ENCODE measurements around the gene FGA. TPM values are rescaled to one million over a fixed set of nuclear protein-coding genes. Genes with fewer than 3 reads are reported as not detected.
"Not testable (repeated sequence)": the region's sequence is repeated elsewhere in the genome, so short reads cannot be mapped to it uniquely, and the experiment has no call there.

FGA gene
- total RNA-seq, 1 donor from 2014 or later, result not detected

GRCh38 chr4:154608361-154609252 lies 18.1 kb upstream of the FGA start:
- DNase-seq (ENCODE audit: low read depth, low spot score), result no peak

GRCh38 chr4:154606728-154607723 lies 16.5 kb upstream of the FGA start:
- no peak for DNase-seq (ENCODE audit: low read depth, low spot score)

DNA sequence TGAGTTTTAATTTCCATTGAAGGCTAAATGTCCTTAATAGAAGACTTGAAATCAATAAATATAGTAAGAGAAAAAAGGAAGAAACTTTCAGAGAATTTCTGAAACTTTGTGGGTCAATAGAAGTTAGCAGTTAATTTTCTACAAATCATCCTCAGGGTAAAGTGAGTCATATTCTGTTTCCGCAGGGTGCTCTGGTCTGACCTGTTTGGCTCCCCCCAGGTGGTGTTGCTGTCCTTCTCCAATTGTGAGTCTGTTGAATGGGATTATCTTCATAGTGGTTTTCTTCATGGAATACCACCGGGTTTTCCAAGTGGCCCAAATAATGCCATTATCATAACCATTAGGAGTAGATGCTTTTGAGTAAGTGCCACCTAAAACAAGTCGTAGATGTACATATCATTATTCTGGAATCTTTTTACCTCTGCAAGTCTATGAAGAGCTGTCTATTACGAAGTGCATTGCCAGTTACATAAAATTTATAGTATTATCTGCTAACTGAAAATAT lies 14.2 kb upstream of the FGA start:
- DNase-seq (ENCODE audit: low read depth, low spot score), result no peak

- no peak for DNase-seq (ENCODE audit: low read depth, low spot score)
These were observed 12.7 kb upstream of the FGA start for GRCh38 chr4:154603033-154603943.

DNA sequence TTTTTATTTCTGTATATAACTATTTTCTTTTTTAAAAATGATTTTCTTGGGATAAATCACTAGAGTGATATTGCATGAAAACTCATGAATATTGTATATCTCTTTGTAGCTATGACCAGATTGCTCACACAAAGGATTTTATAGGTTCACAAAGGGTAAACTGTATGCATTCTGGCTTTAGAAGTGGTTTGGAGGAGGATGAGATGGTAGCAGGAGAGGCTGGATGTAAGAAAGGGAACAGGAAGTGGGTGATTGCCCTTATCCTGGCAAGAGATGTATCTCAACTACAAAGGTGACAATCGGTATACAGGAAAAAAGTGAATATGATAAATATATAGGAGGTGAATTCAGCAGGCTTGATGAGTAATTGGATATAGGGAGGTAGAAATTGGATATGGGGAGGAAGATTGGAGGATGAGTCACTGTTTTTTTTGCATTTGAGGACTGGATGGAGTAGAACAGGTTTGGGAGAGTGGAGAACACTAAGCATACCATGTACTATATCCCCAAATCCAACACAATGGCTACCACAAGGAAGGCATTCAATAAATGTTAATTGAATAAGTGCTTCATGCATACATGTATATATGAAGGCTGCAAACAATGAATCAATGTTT lies 12.0 kb upstream of the FGA start:
- DNase-seq (ENCODE audit: low read depth, low spot score), result no peak

GRCh38 chr4:154597798-154598774 lies 7.5 kb upstream of the FGA start:
- DNase-seq (ENCODE audit: low read depth, low spot score), result no peak

DNA sequence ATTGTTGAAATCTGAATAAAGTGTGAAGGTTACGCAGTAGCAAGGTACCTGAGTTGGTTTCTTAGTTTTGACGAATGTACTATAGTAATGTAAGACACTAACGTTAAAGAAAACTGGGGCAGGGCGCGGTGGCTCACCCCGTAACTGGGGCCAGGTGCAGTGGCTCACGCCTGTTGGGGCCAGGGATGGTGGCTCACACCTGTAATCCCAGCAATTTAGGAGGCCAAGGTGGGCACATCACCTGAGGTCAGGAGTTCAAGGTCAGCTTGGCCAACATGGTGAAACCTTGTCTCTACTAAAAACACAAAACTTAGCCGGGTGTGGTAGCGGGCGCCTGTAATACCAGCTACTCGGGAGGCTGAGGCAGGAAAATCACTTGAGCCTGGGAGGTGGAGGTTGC lies 6.7 kb upstream of the FGA start:
- not testable (repeated sequence) for DNase-seq (ENCODE audit: low read depth, low spot score)

- no peak for DNase-seq (ENCODE audit: low read depth, low spot score)
These were observed 5.3 kb upstream of the FGA start for GRCh38 chr4:154595807-154596206.

- DNase-seq (ENCODE audit: low read depth, low spot score), result not testable (repeated sequence)
These were observed 3.8 kb upstream of the FGA start for GRCh38 chr4:154594343-154594742.

DNA sequence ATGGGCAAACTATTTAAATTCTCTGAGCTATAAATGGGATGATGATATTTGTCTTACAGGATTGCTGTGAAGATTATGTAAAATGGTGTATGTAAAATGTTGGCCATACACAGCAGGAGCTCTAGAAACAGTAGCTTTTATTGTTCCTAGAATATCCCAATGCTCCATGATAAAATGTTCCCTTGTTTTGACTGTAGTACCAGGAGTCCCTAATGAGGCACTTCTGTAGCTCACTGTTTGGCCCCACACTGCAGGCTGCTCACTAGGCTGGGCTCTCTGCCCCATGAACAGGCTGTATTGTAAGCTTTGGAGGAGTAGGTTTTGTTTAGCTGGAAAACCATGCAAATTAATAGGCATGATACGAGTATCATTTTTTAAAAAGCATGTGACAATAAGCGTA lies 3.3 kb upstream of the FGA start:
- DNase-seq (ENCODE audit: low read depth, low spot score), result no peak

DNA sequence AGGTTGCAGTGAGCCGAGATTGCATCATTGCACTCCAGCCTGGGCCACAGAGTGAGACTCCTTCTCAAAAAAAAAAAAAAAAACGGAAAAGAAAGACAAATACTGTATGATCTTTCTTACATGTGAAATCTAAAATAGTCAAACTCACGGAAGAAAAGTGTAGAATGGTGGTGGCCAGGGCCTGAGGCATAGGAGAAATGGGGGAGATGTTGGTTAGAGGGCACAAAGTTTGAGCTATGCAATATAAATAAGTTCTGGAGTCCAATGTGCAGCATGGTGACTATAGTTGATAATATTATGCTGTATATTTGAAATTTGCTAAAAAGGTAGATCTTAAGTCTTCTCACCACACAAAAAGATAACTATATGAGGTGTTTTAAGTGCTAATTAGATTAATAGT lies 1.3 kb upstream of the FGA start:
- no peak for DNase-seq (ENCODE audit: low read depth, low spot score)

DNA sequence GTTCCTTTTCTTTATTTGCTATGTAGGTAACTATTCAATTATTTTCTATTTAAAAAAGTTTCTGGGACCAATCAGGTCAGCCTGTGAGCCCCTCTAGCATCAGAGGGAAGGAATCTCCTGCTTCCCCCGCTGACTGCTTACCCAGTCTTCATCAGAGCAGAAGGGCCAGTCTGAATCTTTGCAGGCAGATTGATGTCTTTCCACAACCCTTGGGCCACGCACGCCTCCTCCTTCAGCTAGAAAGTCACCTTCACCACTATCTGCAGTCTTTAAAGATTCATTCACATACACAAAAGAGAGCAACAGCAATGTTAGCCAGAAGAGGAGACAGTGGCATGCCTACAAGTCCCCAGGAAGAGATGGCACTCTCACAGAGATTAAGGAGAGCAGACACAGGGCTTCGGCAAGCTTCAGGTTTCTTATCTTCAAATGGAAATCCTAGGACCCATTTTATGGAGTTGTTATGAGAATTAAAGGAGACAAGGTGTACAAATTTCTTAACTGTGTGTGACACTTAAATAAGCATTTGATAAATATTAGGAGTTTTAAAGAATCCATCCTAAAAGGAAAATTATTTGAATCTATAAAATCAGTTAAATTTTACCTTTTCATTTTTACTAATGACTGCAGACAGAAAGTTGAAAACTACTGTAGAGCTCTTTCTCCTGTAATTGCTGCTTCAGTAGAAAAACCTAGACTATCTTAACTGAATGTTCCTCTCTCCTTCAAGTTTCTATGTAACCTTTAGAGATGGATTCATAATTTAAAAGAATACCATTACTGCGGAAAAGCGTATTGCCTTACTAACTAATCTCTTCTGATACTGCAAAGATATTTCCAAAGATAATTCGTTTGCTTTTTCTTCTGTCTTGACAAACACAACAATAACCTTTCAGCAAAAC lies 995 bp downstream of the FGA start:
- DNase-seq (ENCODE audit: low read depth, low spot score), result no peak

- DNase-seq (ENCODE audit: low read depth, low spot score), result no peak
These were observed 2.3 kb downstream of the FGA start for GRCh38 chr4:154588198-154588597.

DNA sequence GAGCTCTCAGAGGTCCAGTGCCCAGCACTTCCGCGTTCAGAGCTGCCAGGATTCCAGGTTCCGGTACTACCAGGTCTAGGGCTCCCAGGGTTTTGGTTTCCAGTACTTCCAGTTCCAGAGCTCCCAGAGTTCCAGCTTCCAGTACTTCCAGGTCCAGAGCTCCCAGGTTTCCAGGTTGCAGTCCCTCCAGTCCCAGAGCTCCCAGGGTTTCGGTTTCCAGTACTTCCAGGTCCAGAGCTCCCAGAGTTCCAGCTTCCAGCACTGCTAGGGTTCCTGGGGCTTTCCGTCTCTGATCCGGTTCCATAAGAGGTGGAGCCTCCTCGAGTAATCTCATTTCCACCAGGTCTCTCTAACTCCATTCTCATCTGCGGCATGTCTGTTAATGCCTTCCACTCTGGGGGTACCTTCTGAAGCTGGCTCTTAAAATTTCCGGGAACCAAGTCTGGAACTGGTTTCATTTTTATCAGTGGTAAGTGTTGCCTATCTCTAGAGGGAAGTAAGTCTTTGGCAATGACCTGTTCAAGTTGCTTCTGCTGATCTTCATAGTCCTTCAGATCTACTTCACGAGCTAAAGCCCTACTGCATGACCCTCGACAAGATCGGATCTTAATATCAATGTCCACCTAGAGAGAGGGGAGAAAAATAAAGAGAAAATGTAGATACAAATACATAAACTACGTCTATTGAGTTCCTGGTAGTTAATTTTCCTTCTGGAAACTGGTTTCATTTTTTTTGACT lies 4.1 kb downstream of the FGA start:
- DNase-seq (ENCODE audit: low read depth, low spot score), result no peak

DNA sequence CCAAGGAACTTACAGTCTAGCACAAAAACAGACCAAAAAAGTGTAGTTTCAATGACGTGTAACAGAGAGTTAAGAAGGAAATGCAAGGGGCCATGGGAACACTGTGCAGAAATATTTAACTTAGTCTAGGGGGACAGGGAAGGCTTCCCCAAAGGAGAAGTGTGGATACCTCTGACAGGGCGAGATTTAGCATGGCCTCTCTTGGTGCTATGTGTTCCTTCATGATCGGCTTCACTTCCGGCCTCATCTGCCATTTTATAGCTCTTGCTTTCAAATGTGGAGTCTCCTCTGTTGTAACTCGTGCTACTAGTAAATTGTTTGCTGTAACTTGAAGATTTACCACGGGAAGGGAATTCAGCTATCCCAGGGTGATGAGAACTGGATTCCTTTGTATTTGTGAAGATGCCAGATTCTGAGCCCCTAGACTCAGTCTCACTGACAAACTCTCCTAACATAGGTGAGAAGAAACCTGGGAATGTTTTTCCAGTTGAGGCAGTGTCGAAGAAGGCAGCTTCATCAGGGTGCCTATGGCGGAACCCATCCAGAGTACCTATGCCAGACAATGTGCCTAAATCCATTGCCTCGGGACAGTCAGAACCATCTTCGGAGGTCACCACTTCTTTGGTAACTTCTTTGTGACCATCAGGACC lies 5.0 kb downstream of the FGA start:
- no peak for DNase-seq (ENCODE audit: low read depth, low spot score)

DNA sequence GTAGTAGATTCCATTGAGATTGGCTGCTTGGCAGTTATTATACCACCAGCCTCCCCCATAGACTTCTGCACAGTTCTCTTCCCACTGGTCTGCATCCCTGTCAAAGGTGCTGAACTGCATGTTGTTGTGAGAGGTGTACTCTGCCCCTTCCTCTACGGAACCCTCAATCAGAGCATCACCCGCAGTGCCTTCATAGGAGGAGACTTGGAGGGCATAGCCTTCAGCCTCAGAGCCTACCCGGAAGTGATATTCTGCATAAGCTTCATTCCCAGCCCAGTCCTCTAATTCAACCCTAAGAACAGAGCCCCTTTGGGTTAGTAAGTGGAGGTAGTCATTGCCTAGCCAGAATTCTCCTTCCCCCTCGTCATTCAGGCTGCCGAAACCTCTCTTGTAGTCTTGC lies 6.3 kb downstream of the FGA start:
- no peak for DNase-seq (ENCODE audit: low read depth, low spot score)

DNA sequence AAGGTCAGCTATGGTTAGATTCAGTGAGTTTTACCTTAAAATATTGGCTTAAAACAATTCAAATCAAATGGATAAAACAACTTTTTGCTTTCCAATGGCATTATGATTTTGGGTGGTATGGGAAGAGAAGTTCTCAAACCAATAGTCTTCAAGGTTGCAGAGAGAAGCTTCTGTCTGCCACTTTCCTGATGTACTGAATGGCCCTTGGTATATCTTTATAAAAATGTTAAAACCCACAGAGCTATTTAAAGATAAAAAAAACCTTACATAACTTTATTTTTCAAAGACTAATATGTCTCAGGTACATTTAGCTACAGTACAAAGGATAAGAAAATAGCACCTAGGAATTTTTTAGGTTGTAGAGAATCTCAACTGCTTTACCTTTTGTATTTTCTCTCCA lies 6.9 kb downstream of the FGA start:
- no peak for DNase-seq (ENCODE audit: low read depth, low spot score)

Data from pulmonary artery endothelial cell (primary cell).